Upper lobe of left lung (tissue), 6 donors: ENCODE results near the gene C17orf100. TPM values are rescaled to one million over a fixed set of nuclear protein-coding genes. Genes with fewer than 3 reads are reported as not detected.

ENCODE experiments used
- ATAC-seq, 2 donors: fragments of 200-7000 bp; cut with Tn5 transposase; one replicate each; pipeline ENCODE4 v1.9.1; 2022; ENCODE audit warnings: mild to moderate bottlenecking in 2 of 2, moderate library complexity in 2 of 2; ENCODE audit not compliant: low FRiP score in 2 of 2
- DNase-seq, 2 donors: peaks; one replicate each; pipeline ENCODE4 v3.0.0-alpha.2; 2019 to 2020
- H3K27ac ChIP-seq, 4 donors: fragments of 200-600 bp; sonication (generic); one replicate each; pipeline ENCODE4 v1.5.1; 2016 to 2019
- H3K27me3 ChIP-seq, 4 donors: fragments of 200-600 bp; sonication (generic); one replicate each; pipeline ENCODE4 v1.5.1; 2017 to 2019
- H3K36me3 ChIP-seq, 4 donors: fragments of 200-600 bp; sonication (generic); one replicate each; pipeline ENCODE4 v1.5.1; 2016 to 2019
- H3K4me1 ChIP-seq, 4 donors: fragments of 200-600 bp; sonication (generic); one replicate each; pipeline ENCODE4 v1.5.1; 2018 to 2019
- H3K4me3 ChIP-seq, 4 donors: fragments of 200-600 bp; sonication (generic); one replicate each; pipeline ENCODE4 v1.5.1; 2017 to 2019; ENCODE audit warnings: mild to moderate bottlenecking in 2 of 4, moderate library complexity in 1 of 4
- H3K9me3 ChIP-seq, 4 donors: fragments of 200-600 bp; sonication (generic); one replicate each; pipeline ENCODE4 v1.5.1; 2018 to 2019
- CTCF ChIP-seq, 6 experiments: fragments of 450-650 bp in 4 of 6; fragments of 200-600 bp in 2 of 6; sonication (generic) in 2 of 6; IDR thresholded peaks; one replicate each; pipeline ENCODE4 v1.5.1; 2016 to 2019; ENCODE audit warnings: antibody characterized with exemption in 6 of 6
- EP300 ChIP-seq, 4 donors: sonication (generic); formaldehyde crosslinking; IDR thresholded peaks; one replicate each; pipeline ENCODE4 v1.5.1; 2017; ENCODE audit warnings: antibody characterized with exemption in 4 of 4, control low read depth in 2 of 4
- POLR2A ChIP-seq, 4 donors: fragments of 450-650 bp; IDR thresholded peaks; one replicate each; pipeline ENCODE4 v1.5.1; 2016 to 2017; ENCODE audit warnings: antibody characterized with exemption in 4 of 4, mild to moderate bottlenecking in 2 of 4
- POLR2AphosphoS5 ChIP-seq, 2 donors: sonication (generic); formaldehyde crosslinking; IDR thresholded peaks; one replicate each; pipeline ENCODE4 v1.5.1; 2017; ENCODE audit warnings: antibody characterized with exemption in 2 of 2
- WGBS, 2 donors: methylation state at CpG; one replicate each; pipeline ENCODE4 v1.1.5; 2017 to 2018; 5-methylcytosine and 5-hydroxymethylcytosine counted together
- total RNA-seq, 6 donors: library from RNA; depleted of rRNA in 4 of 6; stranded (reverse); fragments of >200 nt in 4 of 6; gene quantifications; one replicate each; pipeline versions ENCODE4 v1.1.0 to v1.2.1, GENCODE V29; 2016 to 2021
- donor health status: DM: no; HTN: no; CAD: no; lungs with moderate emphysema.
- donor health status: DM: no; HTN: yes; CAD: no; lungs with severe emphysema.

Gene C17orf100
- total RNA-seq, 6 donors from 2014 or later: 0.78 to 7.3 (median 1.3) TPM

DNA sequence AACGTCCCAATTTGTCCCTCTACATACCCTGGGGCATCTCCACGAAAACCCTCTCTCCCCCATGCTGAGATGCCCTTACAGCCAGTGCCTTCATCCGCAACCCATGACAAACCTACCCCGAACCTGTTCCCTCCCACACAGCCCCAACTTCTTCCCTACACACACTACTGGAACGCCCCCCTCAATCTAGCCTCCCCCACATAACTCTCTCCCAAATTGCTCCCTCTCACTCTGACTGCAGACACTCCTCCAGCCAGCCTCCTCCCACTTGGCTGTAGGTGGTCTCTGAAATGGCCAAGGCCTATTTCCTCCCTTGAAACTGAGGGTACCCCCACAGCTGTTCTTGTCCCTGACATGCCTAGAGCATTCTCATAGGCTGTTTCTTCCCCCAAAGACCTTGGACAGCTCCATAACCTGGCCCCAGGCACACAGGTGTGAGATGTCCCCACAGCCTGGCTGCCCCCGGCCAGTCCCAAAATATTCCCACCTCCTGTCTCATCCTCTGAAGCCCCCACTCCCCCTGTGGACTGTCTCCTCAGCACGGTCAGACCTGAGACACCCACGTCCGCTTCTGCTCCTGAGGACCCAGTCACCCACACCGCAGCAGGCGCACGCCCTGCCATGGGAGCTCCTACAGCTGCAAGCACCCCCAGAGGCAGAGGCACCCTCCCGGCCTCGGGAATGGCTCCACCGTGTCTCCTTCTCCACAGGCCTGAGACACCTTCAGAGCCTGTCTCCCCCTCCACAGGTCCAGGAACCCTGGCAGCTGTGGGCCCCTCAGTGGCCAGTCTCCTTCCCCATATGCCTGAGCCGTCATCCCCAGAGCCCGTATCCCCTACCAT is 14.7 kb upstream of the C17orf100 start:
- no peak for TF ChIP-seq POLR2AphosphoS5 (IDR thresholded peaks at IDR 0.05)
- no peak for TF ChIP-seq EP300 (IDR thresholded peaks at IDR 0.05)
- no peak for TF ChIP-seq CTCF (IDR thresholded peaks at IDR 0.05)
- no peak for TF ChIP-seq POLR2A (IDR thresholded peaks at IDR 0.05)
- ATAC-seq (no peak), DNase-seq (peak in 1 of 2 donors; percentile 68)
- no peaks in the 10 kb centered on the region for H3K27me3 ChIP-seq
- peaks cover 0 to 29% (median 22%) of the 10 kb centered on the region in 4 donors for H3K36me3 ChIP-seq
- peaks cover 16 to 31% (median 18%) of the 10 kb centered on the region in 4 donors for H3K4me1 ChIP-seq
- H3K27ac ChIP-seq: no peak overlapping the region
- whole genome bisulfite sequencing, 2 donors: 94 to 95% methylated on average over 16 to 17 of the region's 17 CpGs
- no peak overlapping the region for H3K4me3 ChIP-seq
- H3K9me3 ChIP-seq: no peaks in the 10 kb centered on the region

GRCh38 chr17:6637458-6637840 is 14.1 kb upstream of the C17orf100 start:
- DNase-seq: peak in 1 of 2 donors; percentile 22
- no peaks in the 10 kb centered on the region for H3K9me3 ChIP-seq
- TF ChIP-seq CTCF (IDR thresholded peaks at IDR 0.05): no peak
- TF ChIP-seq EP300 (IDR thresholded peaks at IDR 0.05): no peak
- TF ChIP-seq POLR2AphosphoS5 (IDR thresholded peaks at IDR 0.05): no peak
- TF ChIP-seq POLR2A (IDR thresholded peaks at IDR 0.05): no peak
- H3K27me3 ChIP-seq: no peaks in the 10 kb centered on the region
- ATAC-seq: no peak
- H3K36me3 ChIP-seq: peaks cover 0 to 23% (median 16%) of the 10 kb centered on the region in 4 donors
- no peak overlapping the region for H3K27ac ChIP-seq
- 83 to 94% methylated on average over 4 to 5 of the region's 6 CpGs for WGBS, 2 donors
- no peak overlapping the region for H3K4me3 ChIP-seq
- H3K4me1 ChIP-seq: peaks cover 17 to 37% (median 24%) of the 10 kb centered on the region in 4 donors

DNA sequence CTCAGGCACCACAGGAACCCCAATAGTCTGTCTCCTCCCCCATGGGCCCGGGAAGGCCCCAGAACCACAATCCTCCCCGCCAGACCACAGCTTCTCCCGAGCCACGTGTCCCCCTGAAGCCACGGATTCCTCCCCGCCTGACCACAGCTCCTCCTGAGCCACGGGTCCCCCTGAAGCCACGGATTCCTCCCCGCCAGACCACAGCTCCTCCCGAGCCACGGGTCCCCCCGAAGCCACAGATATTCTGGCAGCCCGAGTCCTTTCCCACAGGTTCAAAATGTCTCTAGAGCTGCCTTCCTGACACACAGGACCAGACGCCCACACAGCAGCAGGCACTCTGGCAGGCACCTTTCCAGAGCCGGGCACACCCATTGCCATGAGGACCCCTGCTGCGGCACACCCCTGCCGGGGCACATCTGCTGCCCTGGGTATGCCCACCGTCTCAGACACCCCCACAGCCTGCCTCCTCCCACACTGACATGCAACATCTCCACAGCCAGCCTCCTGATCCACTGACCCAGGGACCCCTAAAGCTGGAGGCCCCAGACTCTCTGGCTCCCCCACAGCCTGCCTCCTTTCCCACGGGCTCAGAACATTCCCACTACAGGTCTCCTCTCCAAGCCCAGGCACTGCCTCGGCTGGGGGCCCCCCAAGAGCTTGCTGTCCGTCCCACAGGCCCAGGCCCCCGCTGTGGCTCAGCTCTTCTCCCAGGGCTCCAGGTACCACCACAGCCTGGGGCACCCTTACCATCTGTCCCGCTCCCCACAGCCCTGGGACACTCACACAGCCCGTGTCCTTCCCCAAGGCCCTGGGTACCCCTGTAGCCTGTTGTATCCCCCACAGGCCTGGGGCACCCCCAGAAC is 13.3 kb upstream of the C17orf100 start:
- peaks cover 0 to 23% (median 13%) of the 10 kb centered on the region in 4 donors for H3K36me3 ChIP-seq
- WGBS, 2 donors: 77 to 81% methylated on average over 18 to 22 of the region's 24 CpGs
- no peaks in the 10 kb centered on the region for H3K9me3 ChIP-seq
- TF ChIP-seq EP300 (IDR thresholded peaks at IDR 0.05): no peak
- TF ChIP-seq POLR2AphosphoS5 (IDR thresholded peaks at IDR 0.05): no peak
- no peak for TF ChIP-seq CTCF (IDR thresholded peaks at IDR 0.05)
- TF ChIP-seq POLR2A (IDR thresholded peaks at IDR 0.05): no peak
- no peak overlapping the region for H3K27ac ChIP-seq
- no peak for ATAC-seq
- H3K4me3 ChIP-seq: no peak overlapping the region
- no peaks in the 10 kb centered on the region for H3K27me3 ChIP-seq
- DNase-seq: peak in 1 of 2 donors; percentile 63
- peaks cover 17 to 44% (median 30%) of the 10 kb centered on the region in 4 donors for H3K4me1 ChIP-seq

DNA sequence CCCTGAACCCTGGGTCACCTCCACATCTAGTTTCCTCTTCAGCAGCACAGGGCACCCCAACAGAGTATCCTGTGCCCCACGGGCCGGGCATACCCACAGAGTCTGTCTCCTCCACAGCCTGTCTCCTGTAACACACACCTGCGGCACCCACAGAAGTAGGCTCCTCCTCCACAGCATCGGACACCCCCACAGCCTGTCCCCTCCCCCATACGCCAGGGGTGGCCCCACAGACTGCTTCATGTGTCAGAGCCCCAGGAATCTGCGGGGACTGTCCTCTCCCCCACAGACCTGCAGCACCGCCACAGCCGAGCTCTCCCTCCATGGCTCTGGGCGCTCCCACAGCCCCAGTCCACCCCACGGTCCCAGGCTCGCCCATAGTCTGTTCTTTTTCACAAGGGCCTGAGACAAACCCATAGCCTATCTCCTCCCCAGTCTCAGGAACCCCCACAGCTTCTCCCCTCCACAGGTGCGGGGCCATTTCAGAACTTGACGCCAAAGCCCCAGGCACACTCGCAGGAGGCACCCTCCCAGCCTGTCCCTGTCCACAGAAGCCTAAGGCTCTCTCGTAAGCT is 12.5 kb upstream of the C17orf100 start:
- Histone ChIP-seq H3K4me1 (peaks cover 17 to 49% (median 30%) of the 10 kb centered on the region in 4 donors), H3K27ac (peak overlapping the region in 1 of 4 donors; percentile 87), H3K27me3 (no peaks in the 10 kb centered on the region), H3K9me3 (no peaks in the 10 kb centered on the region), H3K36me3 (peaks cover 0 to 23% (median 12%) of the 10 kb centered on the region in 4 donors), H3K4me3 (peak overlapping the region; percentile 66 to 95 (median 81))
- DNase-seq: peak in 1 of 2 donors; percentile 51
- TF ChIP-seq POLR2AphosphoS5 (IDR thresholded peaks at IDR 0.05) (no peak), EP300 (IDR thresholded peaks at IDR 0.05) (no peak), CTCF (IDR thresholded peaks at IDR 0.05) (no peak), POLR2A (IDR thresholded peaks at IDR 0.05) (no peak)
- no peak for ATAC-seq
- WGBS, 2 donors: 42 to 58% methylated on average over 12 to 14 of the region's 15 CpGs
